ENCODE data around the gene ZMYM5.
A peak's percentile ranks its signal among the peaks of the same experiment; 100 is the strongest.
"Not testable (repeated sequence)": the region's sequence is repeated elsewhere in the genome, so short reads cannot be mapped to it uniquely, and the experiment has no call there.

ZMYM5 gene

DNA sequence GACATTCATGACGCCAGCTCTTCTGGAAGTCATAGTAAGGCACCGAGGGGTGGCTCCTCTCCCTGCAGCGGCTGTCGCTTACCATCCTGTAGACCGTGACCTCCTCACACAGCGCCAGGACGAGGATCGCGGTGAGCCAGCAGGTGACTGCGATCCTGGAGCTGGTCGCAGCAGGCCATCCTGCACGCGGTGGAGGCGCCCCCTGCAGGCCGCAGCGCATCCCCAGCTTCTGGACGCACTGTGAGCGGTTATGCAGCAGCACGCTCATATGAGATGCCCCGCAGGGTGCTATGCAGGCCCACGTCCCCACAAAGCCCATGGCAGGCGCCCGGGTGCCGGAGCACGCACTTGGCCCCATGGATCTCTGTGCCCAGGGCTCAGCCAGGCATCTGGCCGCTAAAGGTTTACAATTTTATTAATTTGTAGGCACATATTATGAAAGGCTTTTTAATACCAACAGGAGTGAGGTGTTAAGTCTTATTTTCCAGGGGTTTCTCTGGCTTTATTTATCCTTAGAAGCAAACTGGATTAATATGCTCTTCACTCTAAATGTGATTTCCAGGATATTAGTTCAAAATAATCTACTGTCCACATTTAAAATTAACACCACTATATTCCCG is 45.1 kb downstream of the ZMYM5 start:
- peak; percentile 21 for DNase-seq

DNA sequence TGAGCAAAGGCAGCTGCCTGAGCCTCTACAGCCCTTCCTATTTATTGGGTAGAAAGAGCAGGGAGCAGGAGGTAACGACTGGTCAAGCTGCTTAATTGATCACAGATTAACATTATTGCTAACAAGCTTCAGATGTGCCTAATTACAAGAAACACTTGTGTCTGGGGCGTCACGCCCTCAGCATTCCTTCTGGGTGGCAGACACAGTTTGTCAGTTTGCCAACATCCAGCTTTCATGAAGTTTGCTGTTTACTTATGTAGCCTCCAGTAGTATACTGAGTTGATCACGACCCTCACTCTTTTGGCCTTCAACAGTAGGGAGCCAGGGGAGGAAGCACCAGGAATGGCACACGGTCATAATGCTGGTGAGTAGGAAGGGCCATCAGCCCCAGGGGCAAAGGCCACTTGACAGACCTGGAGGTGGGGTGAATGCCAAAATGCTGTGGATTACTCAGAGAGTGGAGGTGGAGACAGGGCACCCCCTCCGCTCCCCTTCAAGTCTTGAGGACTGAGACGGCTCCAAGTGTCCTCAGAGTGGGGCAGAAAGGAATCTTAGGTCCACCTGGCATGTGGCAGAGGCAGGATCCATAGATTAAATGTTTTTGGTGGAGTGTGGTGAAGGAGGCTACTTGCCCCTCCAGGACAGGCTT is 45.8 kb downstream of the ZMYM5 start:
- DNase-seq: no peak

DNA sequence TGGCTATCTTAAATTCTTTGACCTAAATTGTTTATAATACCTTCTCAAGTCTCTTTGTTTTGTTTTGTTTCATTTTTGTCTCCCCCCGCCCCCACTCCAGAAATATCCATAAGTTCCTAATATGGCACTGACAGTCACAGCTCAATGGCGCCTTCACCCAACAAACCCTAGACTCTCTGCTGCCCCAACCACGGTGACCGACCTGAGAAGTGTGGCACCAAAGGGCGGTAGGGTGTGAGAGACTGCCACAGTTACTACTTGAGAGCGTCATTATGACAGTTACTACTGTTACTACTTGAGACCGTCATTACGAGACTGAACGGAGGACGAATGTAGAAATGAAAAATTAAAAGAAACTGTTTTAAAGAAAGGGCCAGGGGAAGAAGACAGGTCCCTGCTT is 46.3 kb downstream of the ZMYM5 start:
- no peak for DNase-seq

DNA sequence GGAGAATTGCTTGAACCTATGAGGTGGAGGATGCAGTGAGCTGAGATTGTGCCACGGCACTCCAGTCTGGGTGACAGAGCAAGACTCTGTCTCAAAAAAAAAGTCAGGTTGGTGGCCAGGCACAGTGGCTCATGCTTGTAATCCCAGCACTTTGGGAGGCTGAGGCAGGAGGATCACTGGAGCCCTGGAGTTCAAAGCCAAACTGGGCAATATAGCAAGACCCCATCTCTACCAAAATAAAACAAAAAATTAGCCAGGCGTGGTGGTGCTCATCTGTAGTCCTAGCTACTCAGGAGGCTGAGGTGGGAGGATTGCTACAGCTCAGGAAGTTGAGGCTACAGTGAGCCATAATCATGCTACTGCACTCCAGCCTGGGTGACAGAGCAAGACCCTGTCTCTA is 47.6 kb downstream of the ZMYM5 start:
- not testable (repeated sequence) for DNase-seq

DNA sequence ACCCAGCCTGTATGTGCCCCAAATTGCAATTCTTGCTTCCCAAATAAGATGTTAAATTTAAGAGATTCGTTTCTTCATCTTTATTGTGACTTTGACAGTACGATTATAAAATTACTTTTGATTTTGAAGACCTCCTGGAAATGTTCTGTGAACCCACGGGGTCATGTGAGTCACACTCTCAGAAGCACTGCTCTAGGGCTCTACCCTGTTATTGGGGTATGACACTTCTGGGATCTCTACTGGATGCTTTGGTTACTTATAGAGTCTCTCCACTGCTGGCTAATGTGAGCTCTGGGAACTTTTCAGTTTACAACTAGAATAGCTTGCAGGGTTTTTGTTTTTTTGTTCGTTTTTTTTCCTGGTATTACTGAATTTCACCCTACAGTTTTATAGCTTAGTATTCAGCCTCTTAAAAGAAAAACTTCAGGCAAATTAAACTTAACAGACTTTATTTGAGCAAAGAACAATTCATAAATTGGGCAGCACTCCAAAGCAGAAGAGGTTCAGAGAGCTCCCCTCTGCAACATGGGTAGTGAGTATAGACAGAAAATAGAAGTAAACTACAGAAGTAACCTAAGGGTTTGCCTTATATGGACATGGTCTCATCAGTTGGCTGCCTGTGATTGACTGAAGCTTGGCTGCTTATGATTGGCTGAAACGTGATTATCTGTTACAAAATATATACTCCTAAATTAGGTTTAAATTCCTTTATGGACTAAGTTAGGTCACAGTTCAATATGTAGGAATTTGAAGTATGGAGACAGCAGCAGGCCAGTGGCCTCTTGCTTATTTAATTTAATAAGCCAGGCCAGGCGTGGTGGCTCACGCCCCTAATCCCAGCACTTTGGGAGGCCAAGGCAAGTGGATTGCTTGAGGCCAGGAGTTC is 52.2 kb downstream of the ZMYM5 start:
- DNase-seq: no peak

DNA sequence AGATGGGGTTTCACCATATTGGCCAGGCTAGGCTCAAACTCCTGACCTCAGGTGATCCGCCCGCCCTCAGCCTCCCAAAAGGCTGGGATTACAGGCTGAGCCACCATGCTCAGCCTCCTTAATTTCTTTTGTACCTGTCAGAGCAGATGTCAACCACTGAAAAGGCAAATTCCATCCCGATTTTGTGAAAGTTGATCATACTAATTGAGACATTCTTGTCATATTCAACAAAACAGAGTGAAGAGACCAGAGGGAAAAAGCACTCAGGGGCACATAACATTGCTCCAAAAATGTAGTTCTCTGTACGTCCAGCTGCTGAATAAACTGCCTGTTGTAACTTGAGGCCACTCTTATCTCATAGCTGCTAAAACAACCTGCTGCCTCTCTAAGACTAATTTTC is 53.3 kb downstream of the ZMYM5 start:
- DNase-seq: no peak

DNA sequence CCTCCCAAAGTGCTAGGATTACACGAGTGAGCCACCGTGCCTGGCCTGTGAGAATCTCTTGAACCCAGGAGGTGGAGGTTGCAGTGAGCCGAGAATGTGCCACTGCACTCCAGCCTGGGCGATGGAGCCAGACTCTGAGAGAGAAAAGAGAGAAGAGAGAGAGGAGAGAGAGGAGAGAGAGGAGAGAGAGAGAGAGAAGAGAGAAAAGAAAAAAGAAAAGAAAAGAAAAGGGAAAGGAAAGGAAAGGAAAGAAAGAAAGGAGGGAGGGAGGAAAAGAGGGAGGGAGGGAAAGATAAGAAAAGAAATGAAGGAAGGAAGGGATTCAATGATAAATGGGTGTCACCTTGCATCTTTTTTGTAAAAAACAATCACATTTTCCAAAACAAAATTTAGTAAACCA is 57.7 kb downstream of the ZMYM5 start:
- no peak for DNase-seq

DNA sequence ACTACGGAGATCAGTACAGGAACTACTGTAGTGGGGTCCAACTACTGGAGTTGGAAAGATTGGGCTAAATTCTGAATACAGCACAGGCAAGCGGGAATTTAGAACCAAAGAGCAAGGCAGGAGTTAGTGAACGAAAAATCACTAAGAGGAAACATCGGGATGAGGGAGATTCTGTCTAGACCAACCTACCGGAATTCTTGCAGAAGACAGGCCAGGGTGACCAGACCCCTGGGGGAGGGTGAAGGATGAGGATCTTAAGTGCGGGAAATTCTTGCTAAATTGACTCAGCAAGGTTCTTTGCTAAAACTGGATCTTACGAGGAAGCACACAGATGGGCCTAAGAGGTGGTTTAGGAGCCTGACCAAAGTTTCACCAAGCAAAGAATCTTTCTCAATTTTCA is 67.5 kb downstream of the ZMYM5 start:
- no peak for DNase-seq

DNA sequence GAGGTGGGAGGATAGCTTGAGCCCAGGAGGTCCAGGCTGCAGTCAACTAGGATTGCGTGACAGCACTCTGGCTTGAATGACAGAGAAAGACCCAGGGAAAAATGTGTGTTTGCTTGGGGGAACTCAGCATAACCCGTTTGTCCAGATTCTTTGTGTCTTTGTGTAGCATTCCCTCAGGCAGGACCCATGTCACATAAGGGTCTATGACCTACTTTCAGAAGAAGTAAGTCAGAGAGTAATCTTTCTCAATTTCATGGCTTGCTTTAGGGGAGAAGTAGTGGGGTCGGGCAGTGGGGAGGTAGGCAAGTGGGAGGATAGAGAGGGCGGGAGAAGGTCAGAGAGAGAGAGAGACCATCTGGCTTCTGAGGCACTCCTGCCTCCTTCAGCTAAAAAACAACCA is 68.8 kb downstream of the ZMYM5 start:
- DNase-seq: no peak

DNA sequence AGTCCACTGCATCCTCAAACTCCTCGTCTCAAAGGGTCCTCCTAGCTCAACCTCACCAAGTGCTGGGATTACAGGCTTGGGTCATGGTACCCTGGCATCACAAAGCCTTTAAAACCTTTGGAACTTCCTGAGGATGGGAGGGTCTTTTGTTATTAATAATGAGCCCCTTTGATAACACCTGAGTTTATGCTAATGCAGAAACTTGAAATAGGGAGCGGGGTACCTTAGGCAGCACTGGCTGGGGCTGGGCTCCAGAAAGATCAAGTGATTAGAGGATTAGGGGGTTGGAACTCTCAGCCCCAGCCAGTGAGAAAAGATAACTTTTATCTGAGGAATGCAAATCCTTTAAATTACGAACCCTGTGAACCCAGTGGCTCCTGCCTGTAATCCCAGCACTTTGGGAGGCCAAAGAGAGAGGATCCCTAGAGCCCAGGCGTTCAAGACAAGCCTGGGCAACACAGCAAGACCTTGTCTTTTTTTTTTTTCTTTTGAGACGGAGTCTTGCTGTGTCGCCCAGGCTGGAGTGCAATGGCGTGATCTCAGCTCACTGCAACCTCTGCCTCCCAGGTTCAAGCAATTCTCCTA is 71.4 kb downstream of the ZMYM5 start:
- no peak for DNase-seq

DNA sequence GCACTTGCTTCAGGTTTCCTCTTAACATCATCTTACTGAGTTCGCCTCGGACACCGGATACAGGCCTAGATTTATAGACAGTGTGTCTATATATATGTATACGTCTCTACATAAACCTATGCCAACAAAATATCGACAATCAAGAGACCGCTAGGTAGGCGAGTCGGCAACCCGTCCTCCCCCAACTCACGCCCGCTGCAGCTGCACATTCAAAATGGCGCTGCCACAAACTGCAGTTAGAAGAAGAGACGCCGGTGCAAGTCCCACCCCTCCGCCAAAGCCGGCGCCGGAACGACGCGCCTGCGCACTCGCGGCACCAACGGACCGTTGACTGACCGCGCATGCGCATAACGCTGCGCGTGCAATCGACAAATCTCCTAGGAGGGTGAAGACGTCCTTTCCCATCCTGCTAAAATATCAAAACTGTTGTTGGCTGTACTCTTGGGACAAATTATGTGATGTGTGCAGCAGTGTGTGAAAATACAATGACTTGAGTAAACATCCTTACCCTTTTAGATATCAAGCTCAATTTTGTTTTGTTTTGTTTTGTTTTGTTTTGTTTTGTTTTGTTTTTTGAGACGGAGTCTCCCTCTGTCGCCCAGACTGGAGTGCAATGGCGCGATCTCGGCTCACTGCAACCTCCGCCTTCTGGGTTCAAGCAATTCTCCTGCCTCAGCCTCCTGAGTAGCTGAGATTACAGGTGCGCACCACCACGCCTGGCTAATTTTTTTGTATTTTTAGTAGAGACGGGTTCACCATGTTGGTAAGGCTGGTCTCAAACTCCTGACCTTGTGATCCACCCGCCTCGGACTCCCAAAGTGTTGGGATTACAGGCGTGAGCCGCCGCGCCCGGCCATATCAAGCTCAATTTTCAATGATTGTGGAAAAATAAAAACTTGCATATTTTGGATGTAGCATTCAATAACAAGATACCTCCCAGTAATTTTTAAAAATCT is 80.4 kb downstream of the ZMYM5 start, which contains the start of gene PSPC1:
TSS of gene PSPC1 (minus strand) at position 219 of the 956 bp plus-strand sequence. CDS start at position 31, 188 bp downstream.
- DNase-seq: peak; percentile 94

DNA sequence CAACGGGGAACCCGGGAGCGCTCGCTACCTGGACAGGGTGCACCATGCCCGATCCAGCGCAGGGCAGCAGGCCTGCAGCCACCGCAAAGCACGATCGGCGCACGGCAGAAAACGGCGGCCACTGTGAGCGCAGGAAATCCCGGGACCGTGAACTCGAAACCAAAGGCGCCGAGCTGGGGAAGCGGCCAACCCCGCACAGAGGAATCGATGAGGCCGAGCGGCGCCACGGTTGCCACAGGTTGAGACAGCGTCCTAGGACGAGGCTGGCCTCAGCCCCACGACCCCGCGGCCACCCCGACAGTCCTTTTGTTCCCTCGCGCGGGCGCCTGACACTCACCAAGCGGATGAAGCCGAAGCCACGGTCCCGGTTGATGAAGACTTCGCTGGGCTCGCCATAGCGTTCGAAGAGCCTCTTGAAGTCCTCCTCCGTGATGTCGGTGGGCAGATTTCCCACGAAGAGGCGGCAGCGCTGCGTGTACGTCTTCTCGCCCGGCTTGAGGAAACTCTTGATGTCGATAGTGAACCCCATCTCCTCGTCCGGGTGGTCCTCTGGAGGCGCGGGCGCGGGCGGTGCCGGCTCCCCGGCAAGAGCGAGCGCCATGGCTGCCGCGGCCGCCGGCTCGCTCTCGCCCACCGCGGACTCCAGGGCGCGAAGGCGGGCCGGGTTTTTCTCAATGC is 81.3 kb downstream of the ZMYM5 start:
- peak; percentile 42 for DNase-seq

DNA sequence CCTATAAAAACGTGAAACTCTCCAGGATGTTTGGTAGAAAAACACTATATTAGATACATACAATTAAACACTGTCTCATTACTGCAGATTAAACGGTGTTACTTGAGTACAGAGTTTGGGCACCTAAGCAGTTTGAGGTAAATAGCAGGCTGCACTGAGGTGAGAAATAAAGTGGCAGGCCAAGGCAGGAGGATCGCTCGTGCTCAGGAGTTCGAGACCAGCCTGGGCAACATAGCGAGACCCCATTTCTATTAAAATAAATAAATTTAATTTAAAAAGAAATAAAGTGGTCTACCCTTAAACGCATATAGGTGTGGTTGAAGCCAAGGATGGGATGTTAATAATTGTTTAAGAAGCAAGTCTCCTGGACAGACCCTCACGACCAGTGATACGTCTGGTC is 81.9 kb downstream of the ZMYM5 start:
- no peak for DNase-seq

DNA sequence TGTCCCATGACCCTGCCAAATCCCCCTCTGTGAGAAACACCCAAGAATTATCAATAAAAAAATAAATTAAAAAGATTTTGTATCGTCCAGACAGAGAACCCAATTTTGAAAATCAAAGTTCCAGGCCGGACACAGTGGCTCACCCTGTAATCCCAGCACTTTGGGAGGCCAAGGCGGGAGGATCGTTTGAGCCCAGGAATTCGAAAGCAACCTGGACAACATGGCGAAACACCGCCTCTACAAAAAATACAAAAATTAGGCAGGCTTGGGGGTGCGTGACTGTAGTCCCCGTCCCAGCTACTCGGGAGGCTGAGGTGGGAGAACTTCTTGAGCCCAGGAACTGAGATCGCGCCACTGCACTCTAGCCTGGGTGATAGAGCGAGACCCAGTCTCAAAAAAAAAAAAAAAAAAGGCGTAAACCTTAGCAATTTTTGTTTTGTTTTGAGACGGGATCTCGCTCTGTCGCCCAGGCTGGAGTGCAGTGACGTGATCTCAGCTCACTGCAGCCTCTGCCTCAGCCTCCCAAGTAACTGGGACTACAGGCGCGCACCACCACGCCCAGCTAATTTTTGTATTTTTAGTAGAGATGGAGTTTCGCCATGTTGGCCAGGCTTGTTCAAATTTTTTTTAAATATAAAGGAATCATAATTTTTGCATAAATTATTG is 82.6 kb downstream of the ZMYM5 start:
- not testable (repeated sequence) for DNase-seq
